Cardiac fibroblast (primary cell): Measurements from ENCODE around the gene MREG.
A peak's percentile ranks its signal among the peaks of the same experiment; 100 is the strongest.

Source experiments
- DNase-seq, 2 donors: peaks; one replicate each; pipeline versions ENCODE4 v3.0.0 to v3.0.0-alpha.2; 2010; ENCODE audit warnings: low read depth in 2 of 2
- H3K4me3 ChIP-seq, 2 donors: replicated peaks in 1 of 2; 1 replicate in 1 of 2; 2 replicates in 1 of 2; pipeline ENCODE4 v1.5.1; 2011; ENCODE audit warnings: low read depth in 2 of 2, low read length in 2 of 2, mild to moderate bottlenecking in 2 of 2, moderate library complexity in 1 of 2
- CTCF ChIP-seq: IDR thresholded peaks from one replicate; pipeline ENCODE4 v1.5.1; 2011; ENCODE audit warnings: low read depth, mild to moderate bottlenecking, low read length, inconsistent platforms

Gene MREG

GRCh38 chr2:215899141-215900074 lies 113.9 kb downstream of the MREG start:
- no peak for TF ChIP-seq CTCF
- no peak overlapping the region for H3K4me3 ChIP-seq
- DNase-seq, result peak; percentile 38 to 77

GRCh38 chr2:215898363-215898762 lies 115.0 kb downstream of the MREG start:
- peak in 1 of 2 donors; percentile 37 for DNase-seq
- TF ChIP-seq CTCF, result no peak
- no peak overlapping the region for H3K4me3 ChIP-seq

GRCh38 chr2:215896921-215897320 lies 116.4 kb downstream of the MREG start:
- no peak for DNase-seq
- no peak for TF ChIP-seq CTCF
- no peak overlapping the region for H3K4me3 ChIP-seq

GRCh38 chr2:215895330-215895729 lies 118.0 kb downstream of the MREG start:
- no peak for DNase-seq
- no peak overlapping the region for H3K4me3 ChIP-seq
- no peak for TF ChIP-seq CTCF
